ENCODE data around the gene MYO1H.

The MYO1H gene

DNA sequence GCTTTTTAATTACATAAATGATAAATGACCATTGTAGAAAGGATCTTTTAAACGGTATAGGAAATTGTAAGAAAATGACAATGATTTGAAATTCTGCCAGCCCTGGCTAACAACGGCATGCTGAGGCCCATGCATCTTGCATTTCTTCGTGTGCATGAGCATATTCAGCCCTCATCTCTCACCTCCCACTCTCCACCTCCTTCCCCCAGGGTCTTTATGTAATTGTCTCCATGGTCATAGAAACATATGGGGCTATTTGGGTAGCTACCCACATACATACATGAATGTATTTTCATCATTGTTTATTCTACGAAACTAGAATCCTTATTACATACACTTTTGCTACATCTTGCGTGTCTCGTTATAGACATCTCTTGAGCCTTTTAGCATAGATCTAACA is 4.5 kb downstream of the MYO1H start:
- H3K27ac ChIP-seq: no peak overlapping the region
- TF ChIP-seq, protein P1, sequence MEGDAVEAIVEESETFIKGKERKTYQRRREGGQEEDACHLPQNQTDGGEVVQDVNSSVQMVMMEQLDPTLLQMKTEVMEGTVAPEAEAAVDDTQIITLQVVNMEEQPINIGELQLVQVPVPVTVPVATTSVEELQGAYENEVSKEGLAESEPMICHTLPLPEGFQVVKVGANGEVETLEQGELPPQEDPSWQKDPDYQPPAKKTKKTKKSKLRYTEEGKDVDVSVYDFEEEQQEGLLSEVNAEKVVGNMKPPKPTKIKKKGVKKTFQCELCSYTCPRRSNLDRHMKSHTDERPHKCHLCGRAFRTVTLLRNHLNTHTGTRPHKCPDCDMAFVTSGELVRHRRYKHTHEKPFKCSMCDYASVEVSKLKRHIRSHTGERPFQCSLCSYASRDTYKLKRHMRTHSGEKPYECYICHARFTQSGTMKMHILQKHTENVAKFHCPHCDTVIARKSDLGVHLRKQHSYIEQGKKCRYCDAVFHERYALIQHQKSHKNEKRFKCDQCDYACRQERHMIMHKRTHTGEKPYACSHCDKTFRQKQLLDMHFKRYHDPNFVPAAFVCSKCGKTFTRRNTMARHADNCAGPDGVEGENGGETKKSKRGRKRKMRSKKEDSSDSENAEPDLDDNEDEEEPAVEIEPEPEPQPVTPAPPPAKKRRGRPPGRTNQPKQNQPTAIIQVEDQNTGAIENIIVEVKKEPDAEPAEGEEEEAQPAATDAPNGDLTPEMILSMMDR (conservative IDR thresholded peaks at IDR 0.05): no peak

DNA sequence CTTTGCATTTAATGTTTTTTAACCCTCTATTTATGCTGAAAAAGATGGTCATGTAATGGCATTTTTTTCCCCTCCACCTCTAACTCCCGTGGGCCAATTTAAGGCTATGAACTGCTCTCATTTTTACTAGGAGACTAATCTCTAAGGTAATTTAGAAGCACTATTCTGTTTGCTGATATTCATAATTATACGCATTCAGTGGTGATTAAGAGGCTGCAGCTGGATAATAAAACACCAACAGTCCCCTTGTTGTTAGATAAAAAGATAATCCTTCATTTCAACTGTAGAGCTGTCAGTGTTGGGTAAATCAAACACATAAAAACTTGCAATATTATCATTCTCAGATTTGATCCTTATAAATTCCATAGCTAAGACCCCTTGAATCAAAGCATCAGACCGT is 8.9 kb downstream of the MYO1H start:
- TF ChIP-seq, protein P1 (conservative IDR thresholded peaks at IDR 0.05): no peak

DNA sequence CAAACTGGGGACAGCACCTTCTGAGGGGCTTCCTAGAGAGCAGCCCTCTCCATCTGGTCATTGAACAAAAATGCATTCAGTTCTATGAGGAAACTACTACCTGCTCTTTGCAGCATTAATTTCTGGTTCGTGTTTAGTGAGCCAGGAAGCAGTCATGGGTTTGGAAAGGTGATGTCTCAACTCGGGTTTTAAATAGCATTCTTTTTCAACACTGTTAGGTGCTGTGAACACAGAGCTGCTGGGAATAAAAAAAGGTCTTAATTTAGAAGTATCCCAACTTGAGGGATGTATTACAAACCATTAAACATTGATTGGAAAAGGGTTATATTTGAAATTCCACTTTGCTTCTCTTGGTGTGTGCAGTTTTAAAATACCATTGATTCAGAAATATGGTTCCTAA is 9.3 kb downstream of the MYO1H start:
- TF ChIP-seq, protein P1 (conservative IDR thresholded peaks at IDR 0.05): no peak
- no peak overlapping the region for H3K27ac ChIP-seq

More for the DNA sequence above, 8.9 kb downstream of the MYO1H start:
- no peak overlapping the region for H3K27ac ChIP-seq

DNA sequence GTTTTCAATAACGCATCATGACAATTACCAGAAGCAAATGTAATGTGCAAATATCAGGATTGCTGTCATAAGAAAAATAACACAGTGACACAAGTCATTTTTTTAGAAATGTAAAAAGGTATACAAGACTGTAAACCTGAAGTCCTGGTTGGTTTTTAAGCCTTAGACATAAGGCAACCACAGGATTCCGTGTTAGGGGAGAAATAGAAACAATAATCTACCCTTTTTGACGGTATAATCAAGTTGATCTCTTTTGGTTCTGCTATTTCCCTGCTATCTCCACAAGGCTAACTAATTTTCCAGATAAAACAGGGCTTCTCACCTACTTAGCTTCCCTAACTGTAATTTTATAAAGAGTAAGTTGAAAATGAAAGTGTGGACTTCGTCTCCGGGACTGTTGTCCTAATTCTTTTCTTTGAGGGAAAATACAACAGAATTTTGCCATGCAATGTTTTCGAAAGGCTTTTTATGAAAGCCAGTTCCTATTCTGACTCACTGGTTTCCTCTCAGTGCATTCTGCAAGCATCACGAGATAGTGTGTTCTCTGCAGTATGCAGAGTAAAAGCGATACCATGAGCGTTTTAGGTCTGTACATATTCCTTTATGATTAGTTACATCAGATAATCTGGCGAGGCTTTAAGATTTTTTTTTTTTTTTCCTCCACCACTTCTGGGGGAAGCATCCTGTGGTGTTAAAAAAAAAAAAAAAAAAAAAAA is 10.6 kb downstream of the MYO1H start:
- TF ChIP-seq, protein P1 (conservative IDR thresholded peaks at IDR 0.05): no peak
- H3K27ac ChIP-seq: no peak overlapping the region

DNA sequence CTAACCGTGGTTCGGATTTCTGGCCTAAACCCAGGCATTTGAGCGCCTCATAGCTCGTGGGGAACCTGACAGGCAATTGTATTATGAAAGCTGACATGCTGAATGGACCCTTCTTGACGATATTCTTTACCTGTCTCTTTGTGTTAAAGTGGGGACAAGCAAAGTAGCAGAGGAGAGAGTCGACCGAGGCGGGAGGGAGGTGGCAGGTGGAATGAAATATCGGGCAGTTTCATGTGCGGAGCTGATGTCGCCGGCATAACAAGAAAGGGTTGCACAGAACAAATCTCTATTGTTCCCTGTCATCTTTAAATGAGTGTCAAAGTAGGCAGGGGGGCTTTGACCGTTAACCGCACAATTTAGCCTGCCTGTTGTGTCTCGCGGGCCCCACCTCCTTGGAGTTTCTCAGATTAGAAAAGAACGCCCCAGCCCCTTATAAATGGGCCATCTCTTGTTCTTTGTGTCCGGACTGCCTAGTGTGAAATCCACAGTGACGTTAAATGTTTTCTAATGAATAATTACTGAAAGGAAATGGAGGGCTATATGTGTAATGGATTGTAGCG is 11.5 kb downstream of the MYO1H start:
- no peak overlapping the region for H3K27ac ChIP-seq

DNA sequence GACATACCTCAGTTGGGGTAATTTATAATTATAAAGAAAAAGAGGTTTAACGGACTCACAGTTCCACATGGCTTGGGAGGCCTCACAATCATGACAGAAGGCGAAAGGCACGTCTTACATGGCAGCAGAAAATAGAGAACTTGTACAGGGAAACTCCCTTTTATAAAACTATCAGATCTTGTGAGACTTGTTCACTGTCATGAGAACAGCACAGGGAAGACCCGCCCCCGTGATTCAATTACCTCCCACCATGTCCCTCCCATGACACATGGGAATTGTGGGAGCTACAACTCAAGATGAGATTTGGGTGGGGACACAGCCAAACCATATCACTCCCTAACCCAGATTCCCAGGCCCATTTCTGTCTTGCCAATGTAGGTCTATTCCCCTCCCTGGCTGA is 22.1 kb downstream of the MYO1H start:
- no peak overlapping the region for H3K27ac ChIP-seq

More for the DNA sequence above, 11.5 kb downstream of the MYO1H start:
- TF ChIP-seq, protein P1 (conservative IDR thresholded peaks at IDR 0.05): no peak

DNA sequence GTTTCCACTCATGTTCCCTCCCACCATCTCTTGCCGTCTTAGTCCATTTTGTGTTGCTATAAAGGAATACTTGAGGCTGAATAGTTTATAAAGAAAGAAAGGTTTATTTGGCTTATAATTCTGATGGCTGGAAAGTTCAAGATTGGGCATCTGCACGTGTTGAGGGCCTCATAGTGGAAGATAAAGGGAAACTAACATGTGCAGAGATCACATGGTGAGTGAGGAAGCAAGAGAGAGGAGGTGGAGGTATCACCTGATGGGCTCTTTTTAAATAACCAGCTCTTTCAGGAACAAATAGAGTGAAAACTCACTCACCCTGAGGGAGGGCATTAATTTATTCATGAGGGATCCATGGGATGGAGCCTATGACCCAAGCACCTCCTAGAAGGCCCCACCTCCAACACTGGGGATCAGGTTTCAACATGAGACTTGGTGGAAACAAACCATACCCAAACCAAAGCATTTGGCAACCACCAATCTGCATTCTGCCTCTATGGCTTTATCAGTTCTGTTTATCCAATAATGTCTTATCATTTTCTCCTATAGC is 29.5 kb downstream of the MYO1H start:
- TF ChIP-seq, protein P1 (conservative IDR thresholded peaks at IDR 0.05): no peak
- no peak overlapping the region for H3K27ac ChIP-seq

More for the DNA sequence above, 22.1 kb downstream of the MYO1H start:
- TF ChIP-seq, protein P1 (conservative IDR thresholded peaks at IDR 0.05): no peak

Data from VCaP (cell line).